Measurements from ENCODE around the gene TSN. TPM values are rescaled to one million over a fixed set of nuclear protein-coding genes. Genes with fewer than 3 reads are reported as not detected.
"Not testable (repeated sequence)": the region's sequence is repeated elsewhere in the genome, so short reads cannot be mapped to it uniquely, and the experiment has no call there.

The TSN gene
- total RNA-seq (10 to 100 TPM; 37.5 to 37.7 TPM), polyA plus RNA-seq (10 to 100 TPM; 24.4 to 27.2 TPM)
- long read RNA-seq, donor 1, transcript TSN-201 (6 exons, 3,420 nt) = major isoform, 108 of 122 reads
- long read RNA-seq, donor 1, partial matches to known transcripts = 5 of 122 reads
- long read RNA-seq, donor 1, other reads (novel, unspliced or antisense) = 7 of 122 reads
- long read RNA-seq, donor 2, transcript TSN-201 (6 exons, 3,420 nt) = major isoform, 36 of 46 reads
- long read RNA-seq, donor 2, partial matches to known transcripts = 3 of 46 reads
- long read RNA-seq, donor 2, other reads (novel, unspliced or antisense) = 7 of 46 reads

GRCh38 chr2:121755237-121756111 is at the start of gene TSN:
TSS of gene TSN (plus strand) at chr2:121755651. CDS start at chr2:121755780, 129 bp downstream.
- Histone ChIP-seq H3K27ac (ENCODE audit: low read depth in 1 of 2, low read length in 2 of 2) (peak within 1 kb of the TSS in 1 of 2 donors; percentile 28), H3K27me3 (ENCODE audit: control insufficient read depth in 1 of 2, insufficient read depth in 2 of 2, low read length in 1 of 2) (no peaks in the 10 kb centered on the region), H3K4me3 (ENCODE audit: low read length in 2 of 2) (peak within 1 kb of the TSS; percentile 83 to 84), H3K36me3 (ENCODE audit: control insufficient read depth in 1 of 2, insufficient read depth in 2 of 2, low read length in 1 of 2) (peaks cover 0 to 2% of the 10 kb centered on the region in 2 donors), H3K9me3 (ENCODE audit: control insufficient read depth, low read length) (no peaks in the 10 kb centered on the region), H3K4me1 (ENCODE audit: control insufficient read depth in 1 of 2, insufficient read depth in 2 of 2, low read length in 2 of 2) (no peaks in the 10 kb centered on the region)
- ATAC-seq (ENCODE audit: low FRiP score) (peak; percentile 100), DNase-seq (peak; percentile 99)
- 0 to 1% methylated on average over 60 to 67 of the region's 67 CpGs for WGBS, 2 donors
- intact Hi-C loops (cut with DNase I) = loop anchor here in 1 of 2 donors (1.0 to 10.0 kb wide), 2 partner anchors 19 to 351 kb away; partner anchors contain the start of gene NIFK

GRCh38 chr2:121705958-121706357 is 49.5 kb upstream of the TSN start:
- H3K36me3 ChIP-seq (ENCODE audit: control insufficient read depth in 1 of 2, insufficient read depth in 2 of 2, low read length in 1 of 2) = no peaks in the 10 kb centered on the region
- no peak overlapping the region for H3K27ac ChIP-seq (ENCODE audit: low read depth in 1 of 2, low read length in 2 of 2)
- WGBS, 2 donors = 93 to 95% methylated on average over 4 of the region's 4 CpGs
- intact Hi-C loops (cut with DNase I) = no loop called here
- no peaks in the 10 kb centered on the region for H3K9me3 ChIP-seq (ENCODE audit: control insufficient read depth, low read length)
- H3K4me3 ChIP-seq (ENCODE audit: low read length in 2 of 2) = no peak overlapping the region
- H3K27me3 ChIP-seq (ENCODE audit: control insufficient read depth in 1 of 2, insufficient read depth in 2 of 2, low read length in 1 of 2) = no peaks in the 10 kb centered on the region
- peaks cover 0 to under 1% of the 10 kb centered on the region in 2 donors for H3K4me1 ChIP-seq (ENCODE audit: control insufficient read depth in 1 of 2, insufficient read depth in 2 of 2, low read length in 2 of 2)
- DNase-seq = no peak
- ATAC-seq (ENCODE audit: low FRiP score) = no peak

- DNase-seq (no peak), ATAC-seq (ENCODE audit: low FRiP score) (no peak)
- intact Hi-C loops (cut with DNase I) = no loop called here
- Histone ChIP-seq H3K27me3 (ENCODE audit: control insufficient read depth in 1 of 2, insufficient read depth in 2 of 2, low read length in 1 of 2) (no peaks in the 10 kb centered on the region), H3K9me3 (ENCODE audit: control insufficient read depth, low read length) (no peaks in the 10 kb centered on the region), H3K27ac (ENCODE audit: low read depth in 1 of 2, low read length in 2 of 2) (no peak overlapping the region), H3K36me3 (ENCODE audit: control insufficient read depth in 1 of 2, insufficient read depth in 2 of 2, low read length in 1 of 2) (no peaks in the 10 kb centered on the region), H3K4me3 (ENCODE audit: low read length in 2 of 2) (no peak overlapping the region), H3K4me1 (ENCODE audit: control insufficient read depth in 1 of 2, insufficient read depth in 2 of 2, low read length in 2 of 2) (peaks cover 0 to 2% of the 10 kb centered on the region in 2 donors)
- WGBS, 2 donors = 67 to 72% methylated on average over 9 of the region's 9 CpGs
Measured at GRCh38 chr2:121707344-121707919, 48.0 kb upstream of the TSN start.

GRCh38 chr2:121707920-121708361 is 47.5 kb upstream of the TSN start:
- DNase-seq (no peak), ATAC-seq (ENCODE audit: low FRiP score) (no peak)
- no peak overlapping the region for H3K4me3 ChIP-seq (ENCODE audit: low read length in 2 of 2)
- H3K27ac ChIP-seq (ENCODE audit: low read depth in 1 of 2, low read length in 2 of 2) = no peak overlapping the region
- intact Hi-C loops (cut with DNase I) = no loop called here
- H3K36me3 ChIP-seq (ENCODE audit: control insufficient read depth in 1 of 2, insufficient read depth in 2 of 2, low read length in 1 of 2) = no peaks in the 10 kb centered on the region
- H3K4me1 ChIP-seq (ENCODE audit: control insufficient read depth in 1 of 2, insufficient read depth in 2 of 2, low read length in 2 of 2) = peaks cover 0 to 2% of the 10 kb centered on the region in 2 donors
- no peaks in the 10 kb centered on the region for H3K9me3 ChIP-seq (ENCODE audit: control insufficient read depth, low read length)
- WGBS, 2 donors = 88 to 92% methylated on average over 5 of the region's 5 CpGs
- H3K27me3 ChIP-seq (ENCODE audit: control insufficient read depth in 1 of 2, insufficient read depth in 2 of 2, low read length in 1 of 2) = no peaks in the 10 kb centered on the region

GRCh38 chr2:121709776-121710469 is 45.5 kb upstream of the TSN start:
- intact Hi-C loops (cut with DNase I) = no loop called here
- 78 to 81% methylated on average over 11 of the region's 11 CpGs for WGBS, 2 donors
- Histone ChIP-seq H3K36me3 (ENCODE audit: control insufficient read depth in 1 of 2, insufficient read depth in 2 of 2, low read length in 1 of 2) (no peaks in the 10 kb centered on the region), H3K4me3 (ENCODE audit: low read length in 2 of 2) (no peak overlapping the region), H3K4me1 (ENCODE audit: control insufficient read depth in 1 of 2, insufficient read depth in 2 of 2, low read length in 2 of 2) (peaks cover 0 to 2% of the 10 kb centered on the region in 2 donors), H3K27ac (ENCODE audit: low read depth in 1 of 2, low read length in 2 of 2) (no peak overlapping the region), H3K9me3 (ENCODE audit: control insufficient read depth, low read length) (no peaks in the 10 kb centered on the region), H3K27me3 (ENCODE audit: control insufficient read depth in 1 of 2, insufficient read depth in 2 of 2, low read length in 1 of 2) (no peaks in the 10 kb centered on the region)
- DNase-seq = peak in 1 of 2 donors; percentile 57
- no peak for ATAC-seq (ENCODE audit: low FRiP score)

GRCh38 chr2:121710470-121711170 is 44.8 kb upstream of the TSN start:
- DNase-seq (peak in 1 of 2 donors; percentile 50), ATAC-seq (ENCODE audit: low FRiP score) (no peak)
- Histone ChIP-seq H3K27me3 (ENCODE audit: control insufficient read depth in 1 of 2, insufficient read depth in 2 of 2, low read length in 1 of 2) (no peaks in the 10 kb centered on the region), H3K9me3 (ENCODE audit: control insufficient read depth, low read length) (no peaks in the 10 kb centered on the region), H3K27ac (ENCODE audit: low read depth in 1 of 2, low read length in 2 of 2) (peak overlapping the region in 1 of 2 donors; percentile 0), H3K4me3 (ENCODE audit: low read length in 2 of 2) (no peak overlapping the region), H3K4me1 (ENCODE audit: control insufficient read depth in 1 of 2, insufficient read depth in 2 of 2, low read length in 2 of 2) (peaks cover 0 to 2% of the 10 kb centered on the region in 2 donors), H3K36me3 (ENCODE audit: control insufficient read depth in 1 of 2, insufficient read depth in 2 of 2, low read length in 1 of 2) (no peaks in the 10 kb centered on the region)
- 59 to 61% methylated on average over 7 of the region's 7 CpGs for WGBS, 2 donors
- intact Hi-C loops (cut with DNase I) = no loop called here

GRCh38 chr2:121711481-121711880 is 44.0 kb upstream of the TSN start:
- H3K27me3 ChIP-seq (ENCODE audit: control insufficient read depth in 1 of 2, insufficient read depth in 2 of 2, low read length in 1 of 2); DNase-seq; H3K27ac ChIP-seq (ENCODE audit: low read depth in 1 of 2, low read length in 2 of 2); H3K4me3 ChIP-seq (ENCODE audit: low read length in 2 of 2); ATAC-seq (ENCODE audit: low FRiP score); H3K36me3 ChIP-seq (ENCODE audit: control insufficient read depth in 1 of 2, insufficient read depth in 2 of 2, low read length in 1 of 2); H3K9me3 ChIP-seq (ENCODE audit: control insufficient read depth, low read length); intact Hi-C loops (cut with DNase I); H3K4me1 ChIP-seq (ENCODE audit: control insufficient read depth in 1 of 2, insufficient read depth in 2 of 2, low read length in 2 of 2): not testable (repeated sequence)
- WGBS, 2 donors = 71 to 80% methylated on average over 2 to 3 of the region's 3 CpGs
